ENCODE measurements around the gene ITPRID2.

The ITPRID2 gene

GRCh38 chr2:181891258-181891965 lies at the start of gene ITPRID2:
Gene ITPRID2, plus strand, starts transcription at chr2:181891730. Its CDS starts 337 bp downstream, at chr2:181892067.
- H3K4me3 ChIP-seq (replicated peaks; ENCODE audit: low read depth, low read length), result peak within 1 kb of the TSS; percentile 90
- DNase-seq (ENCODE audit: low read depth), result peak; percentile 92
- TF ChIP-seq, protein P1, sequence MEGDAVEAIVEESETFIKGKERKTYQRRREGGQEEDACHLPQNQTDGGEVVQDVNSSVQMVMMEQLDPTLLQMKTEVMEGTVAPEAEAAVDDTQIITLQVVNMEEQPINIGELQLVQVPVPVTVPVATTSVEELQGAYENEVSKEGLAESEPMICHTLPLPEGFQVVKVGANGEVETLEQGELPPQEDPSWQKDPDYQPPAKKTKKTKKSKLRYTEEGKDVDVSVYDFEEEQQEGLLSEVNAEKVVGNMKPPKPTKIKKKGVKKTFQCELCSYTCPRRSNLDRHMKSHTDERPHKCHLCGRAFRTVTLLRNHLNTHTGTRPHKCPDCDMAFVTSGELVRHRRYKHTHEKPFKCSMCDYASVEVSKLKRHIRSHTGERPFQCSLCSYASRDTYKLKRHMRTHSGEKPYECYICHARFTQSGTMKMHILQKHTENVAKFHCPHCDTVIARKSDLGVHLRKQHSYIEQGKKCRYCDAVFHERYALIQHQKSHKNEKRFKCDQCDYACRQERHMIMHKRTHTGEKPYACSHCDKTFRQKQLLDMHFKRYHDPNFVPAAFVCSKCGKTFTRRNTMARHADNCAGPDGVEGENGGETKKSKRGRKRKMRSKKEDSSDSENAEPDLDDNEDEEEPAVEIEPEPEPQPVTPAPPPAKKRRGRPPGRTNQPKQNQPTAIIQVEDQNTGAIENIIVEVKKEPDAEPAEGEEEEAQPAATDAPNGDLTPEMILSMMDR (IDR thresholded peaks at IDR 0.05; ENCODE audit: low read length, missing control alignments), result no peak

GRCh38 chr2:181844551-181845290 lies 46.8 kb upstream of the ITPRID2 start:
- no peak for DNase-seq (ENCODE audit: low read depth)
- H3K4me3 ChIP-seq (replicated peaks; ENCODE audit: low read depth, low read length), result no peak overlapping the region
- TF ChIP-seq, protein P1 (IDR thresholded peaks at IDR 0.05; ENCODE audit: low read length, missing control alignments), result no peak

DNA sequence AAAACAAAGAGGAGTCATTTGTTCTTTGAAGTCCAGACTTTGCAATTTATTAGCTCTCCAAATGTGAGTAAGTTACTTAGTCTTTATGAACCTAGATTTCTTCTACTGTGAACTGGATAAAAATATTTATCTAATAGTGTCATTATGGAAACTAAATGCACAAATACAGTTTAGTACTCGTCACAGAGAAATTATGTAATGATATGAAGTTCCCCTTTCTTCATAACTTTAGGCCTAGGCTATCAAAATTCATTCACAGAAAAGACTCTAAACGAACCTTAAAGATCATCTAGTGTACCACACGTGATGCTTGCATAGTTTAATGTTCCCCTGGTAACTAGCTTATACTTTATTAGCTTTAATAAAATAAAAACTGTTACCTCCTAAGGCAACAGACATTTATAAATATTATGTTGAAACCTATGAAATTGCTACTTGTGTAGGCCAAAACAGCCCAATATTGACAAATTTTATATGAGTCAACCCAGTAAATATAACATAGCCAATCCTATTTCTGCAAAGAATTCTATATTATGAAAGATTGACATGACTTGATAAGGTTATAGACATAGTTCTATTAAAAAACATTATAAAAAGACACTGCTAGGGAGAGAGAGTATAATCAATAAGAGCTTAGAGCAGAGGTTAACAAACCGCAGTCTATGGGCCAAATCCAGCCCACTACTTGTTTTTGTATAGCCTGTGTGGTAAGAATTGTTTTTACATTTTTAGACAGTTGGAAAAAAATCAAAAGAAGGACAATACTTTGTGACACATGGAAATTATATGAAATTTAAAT lies 44.9 kb upstream of the ITPRID2 start:
- no peak for DNase-seq (ENCODE audit: low read depth)
- no peak overlapping the region for H3K4me3 ChIP-seq (replicated peaks; ENCODE audit: low read depth, low read length)
- TF ChIP-seq, protein P1 (IDR thresholded peaks at IDR 0.05; ENCODE audit: low read length, missing control alignments), result no peak

DNA sequence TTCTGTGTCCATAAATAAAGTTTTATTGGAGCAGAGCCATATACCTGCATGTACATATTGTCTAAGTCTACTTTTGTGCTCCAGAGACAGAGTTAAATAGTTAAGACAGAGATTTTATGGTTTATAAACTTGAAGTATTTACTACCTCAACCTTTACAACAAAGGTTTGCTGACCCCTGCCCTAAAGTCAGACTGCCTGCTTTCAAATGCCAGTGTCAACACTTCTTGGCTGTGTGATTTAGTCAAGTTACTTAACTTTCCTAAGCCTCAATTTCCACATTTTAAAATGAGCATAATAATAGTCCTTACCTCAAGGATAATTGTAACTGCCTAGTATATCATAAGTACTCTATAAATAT lies 44.4 kb upstream of the ITPRID2 start:
- DNase-seq (ENCODE audit: low read depth), result no peak
- TF ChIP-seq, protein P1 (IDR thresholded peaks at IDR 0.05; ENCODE audit: low read length, missing control alignments), result no peak
- no peak overlapping the region for H3K4me3 ChIP-seq (replicated peaks; ENCODE audit: low read depth, low read length)

GRCh38 chr2:181847702-181848101 lies 43.8 kb upstream of the ITPRID2 start:
- DNase-seq (ENCODE audit: low read depth), result no peak
- no peak overlapping the region for H3K4me3 ChIP-seq (replicated peaks; ENCODE audit: low read depth, low read length)
- TF ChIP-seq, protein P1 (IDR thresholded peaks at IDR 0.05; ENCODE audit: low read length, missing control alignments), result no peak

DNA sequence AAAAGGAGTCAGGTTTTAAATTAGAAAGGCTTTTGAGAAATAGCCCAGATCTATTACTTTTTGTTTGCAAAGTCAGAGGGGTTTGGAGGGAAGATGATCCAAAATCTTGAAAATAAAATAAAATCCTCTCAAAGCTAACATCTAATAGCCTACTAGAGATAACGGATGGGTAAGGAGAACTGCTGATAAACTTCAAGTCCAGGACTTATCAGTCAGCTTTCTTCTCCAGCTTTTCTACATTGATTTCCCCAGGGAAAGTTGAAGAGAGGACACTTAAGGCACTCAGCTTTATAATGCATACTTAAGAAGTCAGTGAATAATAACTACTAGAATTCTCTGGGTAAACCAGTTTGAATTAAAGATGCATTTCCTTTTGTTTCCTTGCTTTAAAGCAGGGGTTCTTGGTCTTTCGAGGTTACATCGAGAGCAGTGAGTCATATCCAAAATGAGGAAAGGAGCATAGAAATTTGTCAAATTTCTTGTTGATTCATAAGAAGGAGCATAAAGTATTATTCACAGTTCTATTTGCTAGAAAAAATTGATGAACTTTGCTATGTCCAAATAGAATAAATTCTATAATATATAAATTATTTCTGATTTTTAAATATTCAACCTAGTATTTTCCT lies 43.2 kb upstream of the ITPRID2 start:
- TF ChIP-seq, protein P1 (IDR thresholded peaks at IDR 0.05; ENCODE audit: low read length, missing control alignments), result no peak
- DNase-seq (ENCODE audit: low read depth), result no peak
- H3K4me3 ChIP-seq (replicated peaks; ENCODE audit: low read depth, low read length), result no peak overlapping the region

Measured in fibroblast of pulmonary artery (primary cell).